ENCODE results near the gene JCAD. TPM values are rescaled to one million over a fixed set of nuclear protein-coding genes. Genes with fewer than 3 reads are reported as not detected.

JCAD gene
- polyA plus RNA-seq, 1 donor: 8.6 TPM

DNA sequence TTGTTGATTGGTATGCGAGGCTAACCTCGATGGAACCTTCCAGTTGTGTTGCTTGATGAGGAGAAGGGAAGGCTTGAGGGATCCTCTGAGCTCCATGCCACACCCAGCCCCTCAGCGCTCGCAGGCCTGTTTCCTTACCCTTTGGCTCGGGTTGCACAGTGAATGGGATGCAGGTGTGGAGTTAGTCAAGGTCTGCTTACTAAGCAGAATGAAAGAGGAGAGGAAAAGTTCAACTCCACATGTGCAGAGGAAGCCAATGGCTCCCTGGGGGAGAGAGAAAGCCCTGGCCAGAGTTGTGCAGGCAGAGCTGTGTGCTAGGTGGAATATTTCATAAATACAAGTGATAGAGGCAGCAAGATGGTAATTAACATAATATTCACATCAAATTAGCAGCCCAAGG, 85.5 kb downstream of the JCAD start:
- Histone ChIP-seq H3K27ac (ENCODE audit: low read length) (no peak overlapping the region), H3K4me3 (ENCODE audit: low read length) (no peak overlapping the region), H3K4me1 (ENCODE audit: control insufficient read depth, insufficient read depth, low read length) (no peaks in the 10 kb centered on the region), H3K27me3 (ENCODE audit: control insufficient read depth, insufficient read depth, low read length) (no peaks in the 10 kb centered on the region), H3K9me3 (ENCODE audit: control insufficient read depth, low read depth, low read length) (no peaks in the 10 kb centered on the region), H3K36me3 (ENCODE audit: control insufficient read depth, insufficient read depth, low read length) (no peaks in the 10 kb centered on the region)
- no CpG with 5 or more reads among the region's 5 CpGs for WGBS (ENCODE audit: insufficient coverage, low lambda C conversion rate)
- DNase-seq: no peak

DNA sequence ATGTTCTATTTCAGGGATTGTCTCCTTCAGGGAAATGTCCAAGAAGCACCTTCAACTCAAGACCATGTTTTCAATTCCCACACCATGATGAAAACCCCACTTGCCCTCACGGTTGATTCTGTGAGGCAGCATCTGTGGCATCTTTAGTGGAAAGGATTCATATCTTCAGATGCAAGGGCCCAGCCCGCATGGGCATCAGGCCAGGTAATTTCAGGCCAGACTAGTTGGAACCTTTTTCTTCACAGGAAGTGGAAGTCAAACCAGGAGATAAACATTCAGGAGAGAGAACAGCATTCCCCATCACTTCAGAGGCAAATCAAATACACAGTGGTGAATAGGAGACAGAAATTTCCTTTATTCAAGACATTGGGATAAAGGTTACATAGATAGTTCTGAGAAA, 88.8 kb downstream of the JCAD start:
- Histone ChIP-seq H3K4me3 (ENCODE audit: low read length) (no peak overlapping the region), H3K9me3 (ENCODE audit: control insufficient read depth, low read depth, low read length) (no peaks in the 10 kb centered on the region), H3K27me3 (ENCODE audit: control insufficient read depth, insufficient read depth, low read length) (no peaks in the 10 kb centered on the region), H3K36me3 (ENCODE audit: control insufficient read depth, insufficient read depth, low read length) (no peaks in the 10 kb centered on the region), H3K4me1 (ENCODE audit: control insufficient read depth, insufficient read depth, low read length) (no peaks in the 10 kb centered on the region), H3K27ac (ENCODE audit: low read length) (no peak overlapping the region)
- no peak for DNase-seq
- no CpG with 5 or more reads among the region's 2 CpGs for WGBS (ENCODE audit: insufficient coverage, low lambda C conversion rate)

DNA sequence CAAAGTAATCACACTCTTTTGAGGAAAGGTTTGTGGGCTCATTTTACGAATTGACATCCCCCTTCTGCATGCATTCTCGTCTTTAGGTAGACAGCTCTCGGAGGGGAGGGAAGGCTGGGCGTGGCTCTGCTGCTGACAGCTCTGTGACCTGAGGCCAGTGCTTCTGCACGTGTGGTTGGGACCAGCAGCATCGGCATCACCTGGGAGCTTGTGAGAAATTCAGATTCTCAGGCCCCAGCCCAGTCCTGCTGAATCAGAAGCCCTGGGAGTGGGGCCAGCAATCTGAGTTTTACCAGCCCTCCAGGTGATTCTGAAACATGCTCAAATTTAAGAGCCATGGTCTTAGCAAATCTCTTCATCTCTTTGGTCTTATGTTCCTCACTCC, 89.4 kb downstream of the JCAD start:
- DNase-seq: no peak
- H3K4me1 ChIP-seq (ENCODE audit: control insufficient read depth, insufficient read depth, low read length): no peaks in the 10 kb centered on the region
- H3K9me3 ChIP-seq (ENCODE audit: control insufficient read depth, low read depth, low read length): no peaks in the 10 kb centered on the region
- H3K36me3 ChIP-seq (ENCODE audit: control insufficient read depth, insufficient read depth, low read length): no peaks in the 10 kb centered on the region
- H3K27me3 ChIP-seq (ENCODE audit: control insufficient read depth, insufficient read depth, low read length): no peaks in the 10 kb centered on the region
- H3K4me3 ChIP-seq (ENCODE audit: low read length): no peak overlapping the region
- no CpG with 5 or more reads among the region's 6 CpGs for WGBS (ENCODE audit: insufficient coverage, low lambda C conversion rate)
- H3K27ac ChIP-seq (ENCODE audit: low read length): no peak overlapping the region

DNA sequence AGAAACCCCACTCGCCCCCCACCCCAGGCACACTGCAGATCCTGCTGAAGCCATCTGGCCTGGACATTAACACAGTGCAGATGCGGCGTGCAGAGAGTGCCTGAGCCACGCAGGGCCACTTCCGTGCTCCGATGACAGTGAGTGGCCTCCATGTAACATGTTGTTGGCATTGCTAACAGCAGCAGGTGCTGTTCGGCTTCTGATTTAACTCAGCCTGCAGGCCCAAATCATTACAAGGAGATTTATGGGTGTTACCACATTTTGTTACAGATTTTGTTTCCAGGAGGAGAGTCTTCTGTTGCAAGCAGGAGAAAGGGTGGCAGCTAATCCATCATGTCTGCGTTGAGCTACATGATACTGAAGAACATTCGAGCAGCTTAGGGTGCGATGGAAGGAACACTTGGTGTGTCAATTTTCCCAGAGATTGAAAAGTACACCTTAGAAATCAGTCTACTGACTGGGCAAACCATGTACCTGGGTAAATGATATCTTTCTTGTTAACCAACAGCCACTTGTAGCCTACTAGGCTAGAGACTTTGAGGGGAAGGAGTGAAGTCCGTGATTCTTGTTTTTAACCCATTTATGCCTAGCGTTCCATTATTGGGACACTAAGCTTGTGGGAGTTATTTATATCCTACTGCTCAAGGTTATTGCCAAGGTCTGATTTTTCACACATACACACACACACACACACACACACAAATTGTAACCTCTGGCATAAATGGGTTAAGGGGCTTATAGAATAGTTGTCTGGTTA, 90.0 kb downstream of the JCAD start:
- H3K36me3 ChIP-seq (ENCODE audit: control insufficient read depth, insufficient read depth, low read length): no peaks in the 10 kb centered on the region
- no peak overlapping the region for H3K4me3 ChIP-seq (ENCODE audit: low read length)
- DNase-seq: peak in 1 of 2 donors; percentile 14
- H3K27me3 ChIP-seq (ENCODE audit: control insufficient read depth, insufficient read depth, low read length): no peaks in the 10 kb centered on the region
- no peaks in the 10 kb centered on the region for H3K9me3 ChIP-seq (ENCODE audit: control insufficient read depth, low read depth, low read length)
- no peaks in the 10 kb centered on the region for H3K4me1 ChIP-seq (ENCODE audit: control insufficient read depth, insufficient read depth, low read length)
- WGBS (ENCODE audit: insufficient coverage, low lambda C conversion rate): no CpG with 5 or more reads among the region's 12 CpGs
- H3K27ac ChIP-seq (ENCODE audit: low read length): no peak overlapping the region

DNA sequence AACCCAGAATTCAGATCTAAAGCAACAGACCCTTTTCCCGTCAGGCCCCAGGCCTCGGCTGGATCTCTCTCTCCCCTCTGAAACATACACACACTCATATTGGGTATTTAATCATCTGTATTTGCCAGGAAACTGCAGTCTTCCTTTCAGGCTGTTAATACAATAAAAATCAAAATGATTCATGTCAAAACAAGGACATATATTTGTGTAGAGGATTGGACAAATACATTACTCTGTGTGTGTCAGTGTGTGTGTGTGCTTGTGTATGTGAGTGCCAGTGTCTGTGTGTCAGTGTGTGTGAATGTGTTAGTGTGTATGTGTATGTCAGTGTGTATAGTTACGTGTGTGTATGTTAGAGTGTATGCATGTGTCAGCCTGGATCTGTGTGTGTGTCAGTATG, 90.8 kb downstream of the JCAD start:
- Histone ChIP-seq H3K9me3 (ENCODE audit: control insufficient read depth, low read depth, low read length) (no peaks in the 10 kb centered on the region), H3K27me3 (ENCODE audit: control insufficient read depth, insufficient read depth, low read length) (no peaks in the 10 kb centered on the region), H3K27ac (ENCODE audit: low read length) (no peak overlapping the region), H3K4me3 (ENCODE audit: low read length) (no peak overlapping the region), H3K4me1 (ENCODE audit: control insufficient read depth, insufficient read depth, low read length) (no peaks in the 10 kb centered on the region), H3K36me3 (ENCODE audit: control insufficient read depth, insufficient read depth, low read length) (no peaks in the 10 kb centered on the region)
- DNase-seq: no peak
- no CpG with 5 or more reads among the region's 3 CpGs for WGBS (ENCODE audit: insufficient coverage, low lambda C conversion rate)

DNA sequence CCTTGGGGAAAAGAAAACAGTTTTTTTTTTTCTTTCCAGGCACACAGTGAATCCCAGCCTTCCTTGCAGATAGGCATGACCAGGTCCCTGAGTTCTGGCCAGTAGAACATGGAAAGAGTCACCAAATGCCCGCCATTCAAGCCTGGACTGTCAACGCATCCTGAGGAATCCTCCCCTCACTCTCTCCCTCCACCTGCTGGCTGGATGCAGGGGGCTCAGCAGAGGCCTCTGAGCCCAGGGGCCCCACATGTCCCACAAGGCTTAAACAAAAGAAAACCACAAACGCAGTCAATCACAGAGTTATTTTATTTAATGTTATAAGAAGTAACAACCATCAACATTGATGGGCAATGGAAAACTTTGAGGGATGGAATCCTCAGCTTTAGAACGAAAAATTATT, 93.1 kb downstream of the JCAD start:
- Histone ChIP-seq H3K4me3 (ENCODE audit: low read length) (no peak overlapping the region), H3K27ac (ENCODE audit: low read length) (no peak overlapping the region), H3K9me3 (ENCODE audit: control insufficient read depth, low read depth, low read length) (no peaks in the 10 kb centered on the region), H3K36me3 (ENCODE audit: control insufficient read depth, insufficient read depth, low read length) (no peaks in the 10 kb centered on the region), H3K4me1 (ENCODE audit: control insufficient read depth, insufficient read depth, low read length) (no peaks in the 10 kb centered on the region), H3K27me3 (ENCODE audit: control insufficient read depth, insufficient read depth, low read length) (no peaks in the 10 kb centered on the region)
- no peak for DNase-seq
- no CpG with 5 or more reads among the region's 4 CpGs for WGBS (ENCODE audit: insufficient coverage, low lambda C conversion rate)
